HG03457 (cell line): ENCODE measurements around the gene MCL1.

Experiments
- ATAC-seq: cut with Tn5 transposase; IDR thresholded peaks from one replicate; pipeline ENCODE4 v1.9.1; 2021; ENCODE audit warnings: moderate number of reproducible peaks; ENCODE audit not compliant: unreplicated experiment

Gene MCL1

DNA sequence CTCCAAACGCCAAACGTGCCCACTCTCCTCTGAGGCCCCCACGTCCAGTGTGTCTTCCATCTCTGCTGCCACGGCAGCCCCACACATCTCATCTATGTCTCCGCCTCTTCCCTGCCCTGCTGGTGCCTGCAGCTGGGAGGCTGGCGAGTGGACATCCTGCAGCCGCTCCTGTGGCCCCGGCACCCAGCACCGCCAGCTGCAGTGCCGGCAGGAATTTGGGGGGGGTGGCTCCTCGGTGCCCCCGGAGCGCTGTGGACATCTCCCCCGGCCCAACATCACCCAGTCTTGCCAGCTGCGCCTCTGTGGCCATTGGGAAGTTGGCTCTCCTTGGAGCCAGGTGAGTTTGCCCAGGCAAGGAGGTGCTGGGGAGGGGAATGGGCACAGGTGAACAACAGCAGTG, 21.6 kb downstream of the MCL1 start:
- ATAC-seq, result no peak

DNA sequence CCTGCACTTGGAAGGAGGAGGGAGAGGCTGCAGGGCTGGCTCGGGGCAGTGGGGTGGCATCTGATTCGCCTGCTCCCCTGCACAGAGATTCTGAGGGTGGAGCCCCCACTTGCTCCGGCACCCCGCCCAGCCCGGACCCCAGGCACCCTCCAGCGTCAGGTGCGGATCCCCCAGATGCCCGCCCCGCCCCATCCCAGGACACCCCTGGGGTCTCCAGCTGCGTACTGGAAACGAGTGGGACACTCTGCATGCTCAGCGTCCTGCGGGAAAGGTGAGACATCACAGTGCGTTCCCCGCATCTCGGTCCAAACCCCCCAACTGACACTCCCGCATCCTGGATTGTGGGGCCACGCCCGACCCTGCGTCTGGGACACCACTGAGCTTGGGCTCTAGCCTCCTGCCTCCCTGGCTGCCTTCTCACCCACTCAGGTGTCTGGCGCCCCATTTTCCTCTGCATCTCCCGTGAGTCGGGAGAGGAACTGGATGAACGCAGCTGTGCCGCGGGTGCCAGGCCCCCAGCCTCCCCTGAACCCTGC, 22.3 kb downstream of the MCL1 start:
- ATAC-seq, result no peak

DNA sequence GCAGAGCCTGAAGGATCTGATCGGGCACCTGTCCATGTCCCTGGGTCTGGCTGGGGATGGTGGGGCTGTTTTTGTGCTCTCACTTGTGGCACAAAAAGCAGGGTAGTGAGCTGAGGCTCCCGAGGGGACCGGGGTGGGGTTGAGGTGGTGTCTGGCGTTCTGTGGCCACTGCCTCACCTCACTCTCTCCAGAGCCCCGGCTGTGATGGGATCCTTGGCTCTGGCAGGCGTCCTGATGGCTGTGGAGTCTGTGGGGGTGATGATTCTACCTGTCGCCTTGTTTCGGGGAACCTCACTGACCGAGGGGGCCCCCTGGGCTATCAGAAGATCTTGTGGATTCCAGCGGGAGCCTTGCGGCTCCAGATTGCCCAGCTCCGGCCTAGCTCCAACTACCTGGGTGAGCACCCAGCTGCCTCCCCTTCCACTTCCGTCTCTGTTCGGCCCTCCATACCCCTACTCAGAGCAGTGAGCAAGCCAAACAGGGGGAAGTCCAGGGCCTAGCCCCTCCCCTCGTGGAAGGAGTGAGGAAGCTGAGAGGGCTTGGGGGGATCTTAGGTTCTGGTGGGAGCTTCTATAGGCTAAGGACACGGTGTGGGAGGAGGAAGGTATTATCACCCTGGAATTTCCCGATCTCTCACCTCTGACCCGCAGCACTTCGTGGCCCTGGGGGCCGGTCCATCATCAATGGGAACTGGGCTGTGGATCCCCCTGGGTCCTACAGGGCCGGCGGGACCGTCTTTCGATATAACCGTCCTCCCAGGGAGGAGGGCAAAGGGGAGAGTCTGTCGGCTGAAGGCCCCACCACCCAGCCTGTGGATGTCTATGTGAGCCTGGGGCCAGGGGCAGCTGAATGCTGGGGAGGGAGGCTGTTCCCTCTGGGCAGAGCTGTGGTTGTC, 23.2 kb downstream of the MCL1 start:
- no peak for ATAC-seq

DNA sequence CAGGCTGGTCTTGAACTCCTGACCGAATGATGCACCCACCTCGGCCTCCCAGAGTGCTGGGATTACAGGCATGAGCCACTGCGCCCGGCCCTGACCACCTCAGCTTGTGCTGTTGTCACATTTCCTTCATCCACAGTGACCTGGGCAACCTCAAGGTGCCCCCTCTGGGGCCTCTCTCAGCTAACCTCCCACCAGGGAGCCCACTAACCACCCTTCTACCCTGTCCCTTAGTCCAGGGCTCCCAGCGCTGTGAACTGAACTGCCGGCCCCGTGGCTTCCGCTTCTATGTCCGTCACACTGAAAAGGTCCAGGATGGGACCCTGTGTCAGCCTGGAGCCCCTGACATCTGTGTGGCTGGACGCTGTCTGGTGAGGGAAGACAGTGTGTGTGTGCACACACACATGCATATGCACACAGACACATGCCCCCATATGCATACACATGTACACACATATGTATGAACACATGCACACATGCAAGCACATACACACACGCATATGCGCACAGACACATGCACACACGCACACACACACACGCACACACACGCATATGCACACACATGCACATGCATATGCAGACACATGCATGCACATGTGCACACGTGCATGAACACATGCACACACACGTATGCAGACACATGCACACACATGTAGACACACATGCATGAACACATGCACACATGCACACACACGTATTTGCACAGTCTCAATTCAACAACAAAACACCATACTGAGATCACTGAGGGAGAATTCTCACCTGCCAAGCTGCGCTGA, 24.0 kb downstream of the MCL1 start:
- ATAC-seq, result no peak

DNA sequence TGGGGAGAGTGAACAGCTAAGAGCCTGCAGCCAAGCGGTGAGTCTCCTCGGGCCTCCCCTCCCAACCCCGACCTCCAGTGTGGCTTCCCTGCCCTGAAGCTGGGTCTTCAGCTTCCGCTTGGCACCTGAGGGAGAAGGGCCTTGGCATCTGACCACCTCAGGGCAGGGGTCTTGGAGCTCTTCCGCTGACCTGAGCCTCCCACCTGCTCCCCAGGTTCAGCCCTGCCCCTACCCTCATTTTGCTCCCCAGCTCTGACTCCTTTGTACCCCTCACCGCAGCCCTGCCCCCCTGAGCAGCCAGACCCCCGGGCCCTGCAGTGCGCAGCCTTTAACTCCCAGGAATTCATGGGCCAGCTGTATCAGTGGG, 25.3 kb downstream of the MCL1 start:
- ATAC-seq, result no peak

DNA sequence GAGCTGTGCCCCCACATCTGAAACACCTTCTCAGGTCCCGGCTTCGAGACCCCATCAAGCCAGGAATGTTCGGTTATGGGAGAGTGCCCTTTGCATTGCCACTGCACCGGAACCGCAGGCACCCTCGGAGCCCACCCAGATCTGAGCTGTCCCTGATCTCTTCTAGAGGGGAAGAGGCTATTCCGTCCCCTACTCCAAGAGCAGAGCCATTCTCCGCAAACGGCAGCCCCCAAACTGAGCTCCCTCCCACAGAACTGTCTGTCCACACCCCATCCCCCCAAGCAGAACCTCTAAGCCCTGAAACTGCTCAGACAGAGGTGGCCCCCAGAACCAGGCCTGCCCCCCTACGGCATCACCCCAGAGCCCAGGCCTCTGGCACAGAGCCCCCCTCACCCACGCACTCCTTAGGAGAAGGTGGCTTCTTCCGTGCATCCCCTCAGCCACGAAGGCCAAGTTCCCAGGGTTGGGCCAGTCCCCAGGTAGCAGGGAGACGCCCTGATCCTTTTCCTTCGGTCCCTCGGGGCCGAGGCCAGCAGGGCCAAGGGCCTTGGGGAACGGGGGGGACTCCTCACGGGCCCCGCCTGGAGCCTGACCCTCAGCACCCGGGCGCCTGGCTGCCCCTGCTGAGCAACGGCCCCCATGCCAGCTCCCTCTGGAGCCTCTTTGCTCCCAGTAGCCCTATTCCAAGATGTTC, 25.9 kb downstream of the MCL1 start:
- ATAC-seq, result no peak

DNA sequence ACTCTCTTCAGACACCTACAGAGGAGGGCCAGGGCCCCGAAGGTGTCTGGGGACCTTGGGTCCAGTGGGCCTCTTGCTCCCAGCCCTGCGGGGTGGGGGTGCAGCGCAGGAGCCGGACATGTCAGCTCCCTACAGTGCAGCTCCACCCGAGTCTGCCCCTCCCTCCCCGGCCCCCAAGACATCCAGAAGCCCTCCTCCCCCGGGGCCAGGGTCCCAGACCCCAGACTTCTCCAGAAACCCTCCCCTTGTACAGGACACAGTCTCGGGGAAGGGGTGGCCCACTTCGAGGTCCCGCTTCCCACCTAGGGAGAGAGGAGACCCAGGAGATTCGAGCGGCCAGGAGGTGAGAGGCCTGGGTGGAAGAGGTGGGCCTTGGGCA, 26.5 kb downstream of the MCL1 start:
- no peak for ATAC-seq

DNA sequence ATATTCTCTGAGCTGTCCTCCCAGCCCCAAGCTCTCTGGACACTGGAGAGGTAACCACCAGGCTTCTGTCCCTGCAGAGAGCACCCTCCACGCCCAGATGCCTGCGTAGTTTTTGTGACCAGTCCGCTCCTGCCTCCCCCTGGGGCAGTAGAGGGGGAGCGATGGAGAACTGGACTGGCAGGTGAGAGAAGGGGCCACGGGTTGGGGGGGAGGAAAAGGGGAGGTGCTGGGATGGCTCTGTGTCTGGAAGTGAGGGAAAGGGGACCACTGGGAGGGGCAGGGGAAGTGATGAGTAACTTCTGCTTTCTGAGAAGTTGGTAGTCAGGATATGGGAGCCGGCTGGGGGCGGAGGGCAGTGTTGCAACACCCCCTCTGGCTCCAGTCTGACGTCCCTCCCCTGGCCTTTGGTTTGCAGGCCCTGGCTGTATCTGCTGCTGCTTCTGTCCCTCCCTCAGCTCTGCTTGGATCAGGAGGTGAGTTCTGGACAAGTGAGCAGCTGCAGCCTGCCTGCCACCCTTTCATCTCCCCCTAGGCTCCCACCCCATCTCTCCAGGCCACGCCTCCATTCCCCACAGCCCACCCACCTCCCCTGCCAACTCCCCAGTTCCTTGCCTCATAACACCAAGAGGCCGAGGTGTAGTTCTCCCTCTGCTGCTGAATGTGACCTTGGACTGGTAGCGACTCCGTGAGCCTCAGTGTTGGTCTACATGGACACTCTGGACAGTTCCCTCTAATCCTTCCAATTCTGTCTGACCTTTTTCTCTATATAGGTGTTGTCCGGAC, 27.1 kb downstream of the MCL1 start:
- ATAC-seq, result no peak

DNA sequence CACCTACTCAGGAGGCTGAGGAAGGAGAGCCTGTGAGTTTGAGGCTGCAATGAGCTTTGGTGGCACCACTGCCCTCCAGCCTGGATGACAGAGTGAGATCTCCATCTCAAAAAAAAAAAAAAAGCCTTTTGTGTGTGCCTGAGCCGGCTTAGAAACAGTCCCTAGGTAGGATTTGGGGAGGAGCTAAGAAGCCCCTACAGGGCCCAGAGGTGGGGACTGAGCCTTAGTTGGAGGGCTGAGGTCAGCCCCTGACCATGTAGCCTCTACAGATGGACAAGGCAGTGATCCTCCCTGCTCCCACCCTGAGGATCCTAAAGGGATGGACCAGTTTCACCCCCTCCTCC, 27.7 kb downstream of the MCL1 start:
- no peak for ATAC-seq

DNA sequence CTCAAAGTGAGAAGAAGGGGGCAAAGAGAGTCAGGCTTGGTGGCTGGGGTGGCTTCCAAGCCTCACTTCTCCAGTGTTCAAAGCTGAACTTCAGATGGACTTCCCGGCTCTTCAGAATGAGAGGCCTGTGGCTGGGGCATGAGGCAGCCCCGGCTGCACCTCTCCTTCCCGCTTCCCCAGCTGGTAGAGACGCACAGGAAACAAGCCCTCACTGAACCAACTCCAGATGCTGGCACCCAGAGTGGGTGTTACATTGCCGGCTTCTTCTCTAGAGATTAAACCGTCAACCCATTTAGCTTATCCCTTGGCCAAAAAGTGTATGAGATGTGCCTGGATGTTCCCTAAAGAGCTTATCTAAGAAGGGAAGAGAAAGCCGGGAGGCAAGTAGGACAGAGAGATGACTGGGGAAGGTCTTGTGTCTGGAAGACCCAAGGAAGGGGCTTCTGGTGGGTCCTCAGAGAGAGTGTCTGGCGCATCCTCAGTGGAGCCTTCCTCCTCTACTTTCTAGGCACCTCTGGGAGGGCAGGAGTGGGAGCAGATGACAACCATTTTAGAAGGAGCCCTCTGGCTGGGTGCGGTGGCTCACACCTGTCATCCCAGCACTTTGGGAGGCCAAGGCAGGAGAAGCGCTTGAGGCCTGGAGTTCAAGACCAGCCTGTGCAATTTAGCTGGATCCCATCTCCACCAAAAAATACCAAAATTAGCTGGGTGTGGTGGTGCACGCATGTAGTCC, 28.2 kb downstream of the MCL1 start:
- ATAC-seq, result no peak

DNA sequence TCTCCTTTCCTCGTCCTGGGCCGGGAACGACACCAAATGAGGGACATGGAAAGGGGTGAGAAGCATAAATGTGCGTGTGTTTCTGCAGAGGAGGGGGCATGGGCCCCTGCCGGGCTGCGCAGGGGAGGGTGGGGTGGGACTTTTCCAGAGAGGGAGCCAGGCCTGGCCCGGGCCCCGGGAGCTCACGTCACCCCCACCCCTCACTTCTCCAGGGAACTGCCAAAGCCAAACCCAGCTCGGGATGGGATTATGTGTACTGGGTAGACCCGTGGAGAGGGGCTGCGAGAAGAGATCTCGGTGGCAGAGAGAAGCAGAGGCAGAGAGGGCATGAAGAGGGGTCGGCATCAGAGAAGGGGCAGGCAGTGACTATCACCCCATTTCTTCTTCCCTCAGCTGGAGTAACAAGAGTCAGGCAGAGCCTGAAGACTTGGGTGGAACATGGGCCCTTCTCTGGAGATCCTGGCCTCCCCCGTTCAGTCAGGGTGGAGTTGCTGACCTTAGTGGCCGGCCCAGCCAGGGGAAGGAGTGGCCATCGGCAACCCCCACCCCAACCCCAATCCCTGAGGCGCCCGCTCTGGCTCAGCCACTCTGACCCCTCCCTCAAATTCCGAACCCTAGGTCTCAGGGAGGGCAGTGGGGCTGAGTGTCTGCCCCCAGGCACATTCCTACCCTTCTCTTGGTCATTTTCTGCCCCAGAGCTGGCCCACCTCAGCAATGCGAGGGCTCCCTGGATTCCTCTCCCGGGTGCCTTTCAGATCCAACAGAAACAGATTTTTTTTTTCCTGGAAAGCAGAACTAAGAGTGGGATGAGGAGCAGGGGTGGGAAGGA, 29.0 kb downstream of the MCL1 start:
- no peak for ATAC-seq

DNA sequence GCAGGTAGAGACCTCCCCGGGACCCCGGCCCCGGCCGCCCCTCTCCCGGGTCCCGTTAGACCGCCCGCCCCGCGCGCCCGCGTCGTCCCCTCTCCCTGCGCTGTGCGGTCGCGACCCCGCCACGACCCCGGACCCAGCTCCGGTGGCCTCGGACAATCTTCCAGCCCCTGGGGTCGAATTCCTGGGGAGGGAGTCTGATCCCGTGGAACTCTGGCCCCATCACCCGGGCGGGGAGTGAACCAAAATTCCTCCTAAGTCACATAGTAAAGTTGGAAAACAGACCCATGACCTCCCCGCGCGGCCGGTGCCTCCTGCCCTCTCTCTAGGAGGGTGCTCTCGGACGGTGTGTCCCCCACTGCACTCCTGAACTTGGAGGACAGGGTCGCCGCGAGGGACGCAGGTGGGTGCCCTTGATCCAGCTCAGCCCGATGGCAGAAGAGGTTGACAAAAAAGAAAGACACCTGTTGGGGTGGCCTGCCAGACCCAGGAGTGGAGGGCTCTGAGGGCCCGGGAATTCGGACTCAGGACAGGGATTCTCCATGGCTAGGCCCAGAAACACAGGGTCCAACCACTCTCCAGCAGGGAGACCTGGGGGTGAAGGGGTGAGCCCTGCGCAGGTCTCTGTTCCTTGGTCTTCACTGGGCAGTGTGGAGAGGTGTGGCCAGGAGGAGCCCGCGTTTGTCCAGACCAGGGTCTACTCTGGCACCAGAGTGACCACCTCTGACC, 29.8 kb downstream of the MCL1 start:
- no peak for ATAC-seq

DNA sequence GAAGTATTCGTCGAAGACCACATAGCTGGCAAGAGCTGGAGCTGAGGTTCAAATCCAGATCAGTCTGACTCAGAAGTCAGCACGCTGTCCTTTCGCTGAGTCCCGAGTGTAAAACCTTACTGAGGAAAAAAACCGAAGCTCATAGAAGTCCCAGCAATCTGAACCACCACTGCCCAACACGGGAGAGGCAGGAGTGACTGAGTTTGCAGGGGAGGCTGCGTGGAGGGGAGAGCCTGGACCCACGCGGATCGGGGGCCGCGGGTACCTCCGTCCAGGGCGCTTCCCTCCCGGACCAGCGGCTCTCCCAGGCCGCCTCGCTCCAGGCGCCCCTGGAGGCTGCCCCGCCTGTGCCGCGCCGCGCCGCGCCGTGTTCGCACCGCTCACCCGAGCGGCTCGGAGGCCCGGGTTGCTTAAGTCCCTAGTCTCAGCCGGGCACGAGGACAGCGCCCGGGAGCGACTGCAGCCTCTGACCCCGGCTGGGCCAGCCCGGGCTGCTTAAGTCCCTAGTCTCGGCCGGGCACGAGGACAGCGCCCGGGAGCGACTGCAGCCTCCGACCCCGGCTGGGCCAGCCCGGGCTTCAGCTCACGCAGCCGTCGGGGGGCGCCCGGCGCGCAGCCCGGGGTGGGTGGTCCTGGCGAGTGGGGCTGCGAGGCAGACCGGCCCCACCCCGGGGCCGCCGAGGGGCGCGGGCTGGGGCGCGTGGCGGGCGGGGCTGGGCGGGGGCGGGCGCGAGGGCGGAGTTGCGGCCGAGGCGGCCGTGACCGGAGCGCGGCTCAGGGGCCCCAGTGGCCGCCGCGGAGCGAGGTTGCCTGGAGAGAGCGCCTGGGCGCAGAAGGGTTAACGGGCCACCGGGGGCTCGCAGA, 30.5 kb downstream of the MCL1 start, which contains the start of gene ADAMTSL4:
ADAMTSL4 (plus strand) TSS at position 777 of the 864 bp plus-strand sequence. CDS start 2,881 bp downstream, outside the sequence.
- no peak for ATAC-seq

DNA sequence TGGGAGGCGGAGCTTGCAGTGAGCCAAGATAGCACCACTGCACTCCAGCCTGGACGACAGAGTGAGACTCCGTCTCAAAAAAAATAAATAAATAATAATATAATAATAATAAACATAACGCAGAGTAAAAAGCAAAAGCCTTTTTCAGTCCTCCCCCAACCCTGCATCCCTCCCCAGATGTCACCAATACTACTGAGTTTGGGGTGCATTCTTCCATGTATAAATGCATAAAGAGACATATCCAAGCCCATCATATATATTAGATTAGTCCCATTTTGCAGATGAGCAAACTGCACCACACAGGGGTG, 31.1 kb downstream of the MCL1 start:
- ATAC-seq, result no peak

DNA sequence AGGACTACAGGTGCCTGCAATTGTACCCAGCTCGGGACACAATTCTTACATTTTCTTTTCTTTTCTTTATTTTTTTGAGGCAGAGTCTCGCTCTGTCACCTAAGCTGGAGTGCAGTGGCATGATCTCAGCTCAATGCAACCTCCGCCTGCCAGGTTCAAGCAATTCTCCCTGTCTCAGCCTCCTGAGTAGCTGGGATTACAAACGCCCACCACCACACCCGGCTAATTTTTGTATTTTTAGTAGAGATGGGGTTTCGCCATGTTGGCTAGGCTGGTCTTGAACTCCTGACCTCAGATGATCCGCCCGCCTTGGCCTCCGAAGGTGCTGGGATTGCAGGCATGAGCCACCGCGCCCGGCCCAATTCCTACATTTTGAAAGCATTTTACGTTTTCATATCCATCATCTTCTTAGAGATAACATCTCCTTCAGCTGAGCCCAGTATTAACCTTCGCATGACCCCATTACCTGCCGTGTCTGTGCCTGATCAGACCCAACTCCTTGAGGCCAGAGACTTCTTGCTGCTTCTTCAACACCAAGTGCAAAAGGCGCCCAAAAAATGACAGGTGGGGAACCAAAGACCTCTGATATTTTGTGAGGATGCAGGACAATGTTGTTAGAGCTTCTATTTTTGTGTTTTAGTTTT, 33.0 kb downstream of the MCL1 start:
- no peak for ATAC-seq

DNA sequence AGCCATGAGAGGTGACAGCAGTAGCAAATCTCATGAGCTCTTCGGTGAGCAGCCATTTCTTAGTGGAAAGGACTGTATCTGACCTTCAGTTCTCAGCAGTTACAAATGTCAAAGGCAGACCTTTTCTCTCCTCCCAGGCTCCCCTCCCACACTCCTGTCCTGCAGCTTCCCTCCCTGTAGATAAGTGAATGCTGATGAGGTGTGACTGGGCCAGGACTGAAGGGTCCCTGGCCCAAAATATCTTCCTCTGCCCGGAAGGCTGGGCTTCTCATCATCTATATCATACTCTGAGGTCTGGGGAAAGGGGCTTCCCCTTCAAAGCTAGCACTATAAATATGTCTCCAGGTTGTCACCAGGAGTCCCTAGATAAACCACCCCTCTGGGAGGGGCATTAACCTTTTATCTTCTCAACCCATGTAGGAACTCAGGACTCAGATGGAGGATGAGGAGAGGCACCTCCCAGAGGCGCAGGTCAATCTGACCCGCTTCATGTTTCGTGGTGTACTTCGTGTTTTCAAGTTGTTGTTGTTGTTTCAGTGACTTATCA, 33.9 kb downstream of the MCL1 start:
- no peak for ATAC-seq

DNA sequence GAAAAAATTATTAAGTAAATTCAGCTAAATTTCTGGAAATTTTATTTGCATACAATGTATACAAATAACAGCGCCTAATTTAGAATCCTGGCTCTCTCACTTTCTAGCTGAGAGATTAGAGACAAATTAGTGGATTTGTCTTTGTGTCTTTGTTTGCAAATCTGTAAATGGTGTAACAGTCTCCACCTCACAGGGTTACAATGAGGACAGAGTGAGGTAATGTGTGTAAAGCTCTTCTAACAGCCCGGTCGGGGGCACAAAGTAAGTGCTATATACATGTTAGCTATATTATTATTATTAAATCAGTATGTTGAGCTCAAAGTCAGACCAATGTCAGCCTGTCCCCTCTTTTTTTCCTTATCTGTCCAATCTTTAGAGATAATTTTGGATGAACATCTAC, 35.2 kb downstream of the MCL1 start:
- no peak for ATAC-seq
